Ovary (tissue), 9 donors: ENCODE data around the gene ST6GALNAC3. TPM values are rescaled to one million over a fixed set of nuclear protein-coding genes. Genes with fewer than 3 reads are reported as not detected.

Source experiments
- DNase-seq, 5 donors: peaks; one replicate each; pipeline ENCODE4 v3.0.0-alpha.2; 2019 to 2020
- H3K27ac ChIP-seq, 2 donors: fragments of 200-600 bp; one replicate each; pipeline versions ENCODE4 v1.5.1 to v1.8.0; 2019 to 2022
- H3K27me3 ChIP-seq: fragments of 200-600 bp; one replicate; pipeline ENCODE4 v1.8.0; 2022
- H3K36me3 ChIP-seq: fragments of 200-600 bp; sonication (generic); one replicate; pipeline ENCODE4 v1.5.1; 2019
- H3K4me1 ChIP-seq: one replicate; pipeline ENCODE4 v1.8.1; 2013; ENCODE audit warnings: mild to moderate bottlenecking, moderate library complexity; ENCODE audit not compliant: insufficient read depth
- H3K4me3 ChIP-seq: fragments of 200-600 bp; sonication (generic); one replicate; pipeline ENCODE4 v1.5.1; 2017
- H3K9me3 ChIP-seq, 2 donors: fragments of 200-600 bp in 1 of 2; sonication (generic) in 1 of 2; one replicate each; pipeline versions ENCODE4 v1.5.1 to v1.8.1; 2013 to 2019; ENCODE audit warnings: mild to moderate bottlenecking in 1 of 2, moderate library complexity in 1 of 2
- EP300 ChIP-seq: sonication (generic); formaldehyde crosslinking; IDR thresholded peaks from one replicate; pipeline ENCODE4 v1.6.1; 2017; ENCODE audit warnings: antibody characterized with exemption
- POLR2A ChIP-seq: fragments of 450-650 bp; IDR thresholded peaks from one replicate; pipeline ENCODE4 v1.6.1; 2017; ENCODE audit warnings: antibody characterized with exemption, mild to moderate bottlenecking, moderate library complexity
- WGBS, 3 donors: extraction: QIAGEN DNeasy Blood & Tissue Kit in 1 of 3; methylation state at CpG; one replicate each; pipeline versions ENCODE4 v1.1.5 to v1.1.7; 2013 to 2017; 5-methylcytosine and 5-hydroxymethylcytosine counted together
- intact Hi-C, 4 donors: fragments of 100-400 bp; cut with DNase I; formaldehyde crosslinking; loops; one replicate each; pipeline versions ENCODE4 v1.11.0 to v1.15.1; 2022 to 2023
- polyA plus RNA-seq, 2 donors: library from polyadenylated mRNA; stranded (reverse); fragments of 200-250 nt in 1 of 2; fragments of 350-450 nt in 1 of 2; fragmentation: Illumina TruSeq in 1 of 2; extraction: RNeasy Lipid Tissue Mini Kit (QIAGEN cat#74804) in 1 of 2; gene quantifications; one replicate each; pipeline ENCODE4 v1.2.3, GENCODE V29; 2013 to 2014
- total RNA-seq, 7 donors: library from RNA; depleted of rRNA in 2 of 7; stranded (reverse); fragments of >200 nt in 2 of 7; fragmentation: NEBNext Ultra II Directional in 3 of 7; extraction: Animal tissue kit (Norgen Biotek cat#: 25700) in 3 of 7; gene quantifications; one replicate each; pipeline versions ENCODE4 v1.1.0 to v1.2.4, GENCODE V29; 2016 to 2023
- TF ChIP-seq, protein P1 (sequence below), 3 donors: fragments of 450-650 bp in 2 of 3; fragments of 200-600 bp in 1 of 3; IDR thresholded peaks; one replicate each; pipeline versions ENCODE4 v1.5.1 to v1.8.0; 2016 to 2022; ENCODE audit warnings: antibody characterized with exemption in 3 of 3, mild to moderate bottlenecking in 1 of 3
- donor health status: DM: no; HTN: no; CAD: no; lungs with moderate emphysema.
- donor health status: DM: no; HTN: no; CAD: no.
- donor health status: Bipolar disorder and iron deficiency.
- donor health status: DM: yes; HTN: yes; CAD: no.
- donor health status: DM: no; HTN: no; CAD: no.
- donor health status: DM: yes; HTN: yes; CAD: no.

ST6GALNAC3 gene
- total and polyA plus RNA-seq, 9 donors, result 1.9 to 6.7 (median 4.0) TPM

DNA sequence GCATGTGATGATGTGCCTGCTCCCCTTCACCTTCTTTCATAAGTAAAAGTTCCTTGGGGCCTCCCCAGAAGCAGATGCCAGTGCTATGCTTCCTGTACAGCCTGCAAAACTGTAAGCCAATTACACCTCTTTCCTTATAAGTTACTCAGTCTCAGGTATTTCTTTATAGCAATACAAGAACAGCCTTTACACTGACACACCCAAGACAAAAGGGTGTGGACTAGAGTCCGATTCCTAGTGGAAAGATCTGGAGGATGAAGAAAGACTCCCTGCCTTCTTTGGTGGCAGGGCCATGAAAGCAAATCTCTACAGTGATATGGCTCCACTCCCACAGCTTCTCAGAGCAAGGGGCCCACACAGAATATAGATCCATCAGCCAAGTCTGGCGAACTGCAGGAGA is 583.1 kb downstream of the ST6GALNAC3 start:
- H3K9me3 ChIP-seq, result no peaks in the 10 kb centered on the region
- no peaks in the 10 kb centered on the region for H3K27me3 ChIP-seq
- H3K4me1 ChIP-seq, result no peaks in the 10 kb centered on the region
- DNase-seq, result no peak
- no peaks in the 10 kb centered on the region for H3K36me3 ChIP-seq
- no peak overlapping the region for H3K27ac ChIP-seq
- no peak overlapping the region for H3K4me3 ChIP-seq
- TF ChIP-seq POLR2A, result no peak
- TF ChIP-seq EP300, result no peak
- TF ChIP-seq, protein P1, sequence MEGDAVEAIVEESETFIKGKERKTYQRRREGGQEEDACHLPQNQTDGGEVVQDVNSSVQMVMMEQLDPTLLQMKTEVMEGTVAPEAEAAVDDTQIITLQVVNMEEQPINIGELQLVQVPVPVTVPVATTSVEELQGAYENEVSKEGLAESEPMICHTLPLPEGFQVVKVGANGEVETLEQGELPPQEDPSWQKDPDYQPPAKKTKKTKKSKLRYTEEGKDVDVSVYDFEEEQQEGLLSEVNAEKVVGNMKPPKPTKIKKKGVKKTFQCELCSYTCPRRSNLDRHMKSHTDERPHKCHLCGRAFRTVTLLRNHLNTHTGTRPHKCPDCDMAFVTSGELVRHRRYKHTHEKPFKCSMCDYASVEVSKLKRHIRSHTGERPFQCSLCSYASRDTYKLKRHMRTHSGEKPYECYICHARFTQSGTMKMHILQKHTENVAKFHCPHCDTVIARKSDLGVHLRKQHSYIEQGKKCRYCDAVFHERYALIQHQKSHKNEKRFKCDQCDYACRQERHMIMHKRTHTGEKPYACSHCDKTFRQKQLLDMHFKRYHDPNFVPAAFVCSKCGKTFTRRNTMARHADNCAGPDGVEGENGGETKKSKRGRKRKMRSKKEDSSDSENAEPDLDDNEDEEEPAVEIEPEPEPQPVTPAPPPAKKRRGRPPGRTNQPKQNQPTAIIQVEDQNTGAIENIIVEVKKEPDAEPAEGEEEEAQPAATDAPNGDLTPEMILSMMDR (IDR thresholded peaks at IDR 0.05), result no peak
- WGBS, 3 donors, result 65 to 79% (median 76%) methylated on average over 2 of the region's 2 CpGs
- intact Hi-C loops, result no loop called here

DNA sequence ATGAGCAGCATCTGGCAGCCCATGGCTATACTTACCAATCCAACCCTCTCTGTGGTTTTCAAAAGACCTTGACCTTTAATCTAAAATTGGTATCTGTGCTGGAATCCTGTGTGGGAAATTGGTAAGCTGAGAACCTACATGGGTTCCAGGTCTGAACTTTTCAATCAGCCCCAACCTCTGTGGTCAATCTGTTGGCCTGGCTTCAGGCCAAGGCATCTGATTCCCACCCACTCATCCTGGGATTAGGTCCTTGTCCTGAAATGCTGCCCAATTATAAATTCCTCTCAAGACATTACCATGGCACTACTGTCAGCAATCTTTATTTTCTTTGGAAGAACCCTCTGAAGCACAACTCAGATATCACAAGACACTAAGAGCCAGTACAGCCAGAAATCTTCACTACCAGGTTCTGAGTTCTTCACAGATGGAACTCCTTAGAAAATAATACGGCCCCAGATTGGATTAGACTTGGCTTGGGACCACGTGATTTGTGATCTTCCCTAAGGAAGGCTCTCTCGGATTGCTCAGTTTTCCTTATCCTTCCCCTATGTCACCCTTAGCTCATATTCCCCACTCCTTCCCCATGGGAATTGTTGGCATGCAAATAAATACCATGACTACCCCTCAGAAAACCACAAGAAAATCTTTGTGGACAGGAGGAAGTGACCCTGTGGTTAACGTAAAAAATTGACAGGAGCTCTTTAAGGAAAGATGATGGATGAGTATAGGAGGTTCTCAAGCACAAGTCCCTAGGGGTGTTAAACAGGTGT is 584.8 kb downstream of the ST6GALNAC3 start:
- Histone ChIP-seq H3K4me1 (no peaks in the 10 kb centered on the region), H3K36me3 (no peaks in the 10 kb centered on the region), H3K27me3 (no peaks in the 10 kb centered on the region), H3K9me3 (no peaks in the 10 kb centered on the region), H3K4me3 (no peak overlapping the region), H3K27ac (no peak overlapping the region)
- no peak for DNase-seq
- WGBS, 3 donors, result 71 to 73% (median 72%) methylated on average over 4 of the region's 4 CpGs
- TF ChIP-seq POLR2A, result no peak
- intact Hi-C loops, result no loop called here

DNA sequence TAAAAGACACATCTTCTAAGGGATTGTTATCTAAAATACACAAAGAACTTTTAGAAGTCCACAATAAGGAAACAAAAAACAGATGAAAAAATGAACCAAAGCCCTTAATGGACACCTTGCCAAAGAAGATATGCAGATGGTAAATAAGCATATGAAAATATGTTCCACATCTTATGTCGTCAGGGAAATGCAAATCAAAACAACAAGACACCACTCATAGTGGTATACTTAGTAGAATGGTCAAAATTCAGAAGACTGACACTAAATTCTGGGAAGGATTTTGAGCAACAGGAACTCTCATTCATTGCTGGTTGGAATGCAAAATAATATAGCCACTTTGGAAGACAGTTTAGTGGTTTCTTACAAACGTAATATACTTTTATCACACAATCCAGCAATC is 587.0 kb downstream of the ST6GALNAC3 start:
- Histone ChIP-seq H3K9me3 (no peaks in the 10 kb centered on the region), H3K27me3 (no peaks in the 10 kb centered on the region), H3K27ac (no peak overlapping the region), H3K4me3 (no peak overlapping the region), H3K4me1 (peaks cover under 1% of the 10 kb centered on the region), H3K36me3 (no peaks in the 10 kb centered on the region)
- 14 to 49% (median 48%) methylated on average over 2 of the region's 2 CpGs for WGBS, 3 donors
- DNase-seq, result no peak
- no peak for TF ChIP-seq POLR2A
- TF ChIP-seq EP300, result no peak
- TF ChIP-seq, protein P1 (IDR thresholded peaks at IDR 0.05), result no peak
- intact Hi-C loops, result no loop called here

DNA sequence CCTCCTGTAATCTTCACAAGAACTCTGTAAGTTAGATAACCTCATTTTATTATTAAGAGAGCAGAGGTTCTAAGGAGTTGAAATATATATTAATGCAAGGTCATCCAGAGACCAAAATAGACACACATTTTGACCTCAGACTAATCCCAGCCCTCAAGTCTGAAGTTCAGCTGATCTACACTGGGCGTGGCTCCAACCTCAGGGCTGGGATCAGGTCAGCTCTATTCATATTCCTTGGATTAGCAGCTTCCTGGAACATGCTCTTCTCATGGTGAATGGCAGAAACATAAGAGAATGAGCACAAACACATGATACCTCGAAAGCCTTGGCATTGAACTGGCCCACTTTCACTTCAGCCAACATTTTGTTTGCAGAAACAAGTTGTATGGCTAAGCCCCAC is 592.0 kb downstream of the ST6GALNAC3 start:
- Histone ChIP-seq H3K9me3 (no peaks in the 10 kb centered on the region), H3K27ac (no peak overlapping the region), H3K4me1 (peaks cover 3% of the 10 kb centered on the region), H3K4me3 (no peak overlapping the region), H3K36me3 (no peaks in the 10 kb centered on the region), H3K27me3 (no peaks in the 10 kb centered on the region)
- DNase-seq, result no peak
- intact Hi-C loops, result no loop called here
- WGBS, 3 donors, result 59 to 68% (median 63%) methylated on average over 2 of the region's 2 CpGs
- TF ChIP-seq POLR2A, result no peak

DNA sequence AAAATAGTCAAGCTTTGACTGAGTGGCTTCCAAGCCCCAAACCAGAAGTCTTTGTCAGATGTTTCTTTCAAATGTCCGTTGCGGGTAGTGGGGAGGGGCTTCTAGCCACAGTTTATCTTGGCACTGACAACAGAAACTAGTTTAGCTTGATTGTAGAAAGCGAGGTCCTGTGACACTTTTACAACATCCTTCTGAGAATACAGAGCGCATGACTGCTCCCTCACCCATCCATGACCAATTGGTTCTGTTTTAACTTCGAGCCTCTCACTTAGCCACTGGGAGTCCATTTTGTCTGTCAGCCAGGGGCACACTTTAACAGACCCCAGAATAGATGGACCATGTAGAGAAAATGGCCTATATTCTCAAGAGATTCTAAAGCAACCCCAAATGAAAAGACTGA is 593.5 kb downstream of the ST6GALNAC3 start:
- DNase-seq, result no peak
- Histone ChIP-seq H3K27me3 (no peaks in the 10 kb centered on the region), H3K4me3 (no peak overlapping the region), H3K9me3 (no peaks in the 10 kb centered on the region), H3K36me3 (no peaks in the 10 kb centered on the region), H3K4me1 (peaks cover 3% of the 10 kb centered on the region), H3K27ac (no peak overlapping the region)
- intact Hi-C loops, result no loop called here
- no peak for TF ChIP-seq EP300
- TF ChIP-seq, protein P1 (IDR thresholded peaks at IDR 0.05), result no peak
- no peak for TF ChIP-seq POLR2A
- WGBS, 3 donors, result 51 to 54% (median 53%) methylated on average over 5 of the region's 5 CpGs
